ENCODE results near the gene HAND2. TPM values are rescaled to one million over a fixed set of nuclear protein-coding genes. Genes with fewer than 3 reads are reported as not detected.
A peak's percentile ranks its signal among the peaks of the same experiment; 100 is the strongest.

HAND2 gene
- total RNA-seq, 4 donors from 2014 or later: 20.3 to 77.6 (median 23.7) TPM

GRCh38 chr4:173498023-173498422, 32.0 kb downstream of the HAND2 start:
- H3K4me1 ChIP-seq: no peaks in the 10 kb centered on the region
- H3K27me3 ChIP-seq: peaks cover 0 to 7% of the 10 kb centered on the region in 2 donors
- no peak overlapping the region for H3K27ac ChIP-seq
- intact Hi-C loops (cut with DNase I; ENCODE audit: low total_unique reads): no loop called here
- H3K9me3 ChIP-seq: no peaks in the 10 kb centered on the region
- no peak for DNase-seq
- H3K36me3 ChIP-seq: no peaks in the 10 kb centered on the region
- no peak overlapping the region for H3K4me3 ChIP-seq
- TF ChIP-seq POLR2A (IDR thresholded peaks at IDR 0.05) (no peak), CTCF (IDR thresholded peaks at IDR 0.05) (no peak)

- H3K4me1 ChIP-seq: no peaks in the 10 kb centered on the region
- TF ChIP-seq POLR2A (IDR thresholded peaks at IDR 0.05) (no peak), CTCF (IDR thresholded peaks at IDR 0.05) (peak; percentile 66 to 82 (median 76))
- H3K27ac ChIP-seq: no peak overlapping the region
- H3K27me3 ChIP-seq: no peaks in the 10 kb centered on the region
- peak; percentile 51 to 72 for DNase-seq
- H3K9me3 ChIP-seq: no peaks in the 10 kb centered on the region
- H3K4me3 ChIP-seq: peak overlapping the region; percentile 6 to 37
- H3K36me3 ChIP-seq: no peaks in the 10 kb centered on the region
- intact Hi-C loops (cut with DNase I; ENCODE audit: low total_unique reads): loop anchor here (5.0 kb wide), 1 partner anchor 72 kb away; no protein-coding TSS in a partner anchor
Measured at GRCh38 chr4:173494013-173494970, 35.7 kb downstream of the HAND2 start.

- Histone ChIP-seq H3K4me1 (no peaks in the 10 kb centered on the region), H3K9me3 (no peaks in the 10 kb centered on the region), H3K27ac (no peak overlapping the region), H3K4me3 (no peak overlapping the region), H3K36me3 (no peaks in the 10 kb centered on the region), H3K27me3 (no peaks in the 10 kb centered on the region)
- intact Hi-C loops (cut with DNase I; ENCODE audit: low total_unique reads): loop anchor here (5.0 kb wide), 1 partner anchor 71 kb away; no protein-coding TSS in a partner anchor
- TF ChIP-seq POLR2A (IDR thresholded peaks at IDR 0.05): no peak
- no peak for TF ChIP-seq CTCF (IDR thresholded peaks at IDR 0.05)
- DNase-seq: no peak
Measured at GRCh38 chr4:173493041-173493440, 37.0 kb downstream of the HAND2 start.

GRCh38 chr4:173492315-173492714, 37.7 kb downstream of the HAND2 start:
- H3K36me3 ChIP-seq: no peaks in the 10 kb centered on the region
- no peak overlapping the region for H3K4me3 ChIP-seq
- H3K4me1 ChIP-seq: no peaks in the 10 kb centered on the region
- TF ChIP-seq CTCF (IDR thresholded peaks at IDR 0.05) (no peak), POLR2A (IDR thresholded peaks at IDR 0.05) (no peak)
- DNase-seq: no peak
- no peaks in the 10 kb centered on the region for H3K27me3 ChIP-seq
- no peak overlapping the region for H3K27ac ChIP-seq
- intact Hi-C loops (cut with DNase I; ENCODE audit: low total_unique reads): loop anchor here (5.0 kb wide), 1 partner anchor 70 kb away; no protein-coding TSS in a partner anchor
- H3K9me3 ChIP-seq: no peaks in the 10 kb centered on the region
